ENCODE measurements around the gene MDN1.

DNA sequence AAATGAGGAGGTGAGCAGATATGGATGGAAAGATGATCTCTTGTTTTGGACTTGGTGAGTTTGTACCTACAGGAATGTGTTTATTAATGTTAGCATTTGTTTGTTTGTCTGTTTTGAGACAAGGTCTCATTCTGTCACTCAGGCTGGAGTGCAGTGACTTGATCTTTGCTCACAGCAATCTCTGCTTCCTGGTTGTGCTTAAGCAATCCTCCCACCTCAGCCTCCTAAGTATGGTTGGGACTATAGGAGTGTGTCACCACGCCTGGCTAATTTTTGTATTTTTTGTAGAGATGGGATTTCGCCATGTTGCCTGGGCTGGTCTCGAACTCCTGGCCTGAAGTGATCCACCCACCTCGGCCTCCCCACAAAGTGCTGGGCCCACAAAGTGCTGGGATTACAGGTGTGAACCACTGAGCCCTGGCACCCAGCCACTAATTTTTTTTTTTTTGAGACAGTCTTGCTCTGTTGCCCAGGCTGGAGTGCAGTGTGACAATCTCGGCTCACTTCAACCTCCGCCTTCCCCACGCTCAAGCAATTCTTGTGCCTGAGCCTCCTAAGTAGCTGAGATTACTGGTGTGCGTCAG, 17.1 kb upstream of the MDN1 start:
- TF ChIP-seq, protein P1, sequence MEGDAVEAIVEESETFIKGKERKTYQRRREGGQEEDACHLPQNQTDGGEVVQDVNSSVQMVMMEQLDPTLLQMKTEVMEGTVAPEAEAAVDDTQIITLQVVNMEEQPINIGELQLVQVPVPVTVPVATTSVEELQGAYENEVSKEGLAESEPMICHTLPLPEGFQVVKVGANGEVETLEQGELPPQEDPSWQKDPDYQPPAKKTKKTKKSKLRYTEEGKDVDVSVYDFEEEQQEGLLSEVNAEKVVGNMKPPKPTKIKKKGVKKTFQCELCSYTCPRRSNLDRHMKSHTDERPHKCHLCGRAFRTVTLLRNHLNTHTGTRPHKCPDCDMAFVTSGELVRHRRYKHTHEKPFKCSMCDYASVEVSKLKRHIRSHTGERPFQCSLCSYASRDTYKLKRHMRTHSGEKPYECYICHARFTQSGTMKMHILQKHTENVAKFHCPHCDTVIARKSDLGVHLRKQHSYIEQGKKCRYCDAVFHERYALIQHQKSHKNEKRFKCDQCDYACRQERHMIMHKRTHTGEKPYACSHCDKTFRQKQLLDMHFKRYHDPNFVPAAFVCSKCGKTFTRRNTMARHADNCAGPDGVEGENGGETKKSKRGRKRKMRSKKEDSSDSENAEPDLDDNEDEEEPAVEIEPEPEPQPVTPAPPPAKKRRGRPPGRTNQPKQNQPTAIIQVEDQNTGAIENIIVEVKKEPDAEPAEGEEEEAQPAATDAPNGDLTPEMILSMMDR (IDR thresholded peaks at IDR 0.05 in 8 of 11, conservative IDR thresholded peaks at IDR 0.05 in 3 of 11) = no peak
- TF ChIP-seq POLR2AphosphoS5 (IDR thresholded peaks at IDR 0.05) = no peak
- TF ChIP-seq POLR2A (IDR thresholded peaks at IDR 0.05) = no peak
